ENCODE data around the gene MIDN. TPM values are rescaled to one million over a fixed set of nuclear protein-coding genes. Genes with fewer than 3 reads are reported as not detected.

MIDN gene
- total RNA-seq, 1 donor from 2014 or later, result 60.5 TPM

- intact Hi-C loops (cut with micrococcal nuclease), result no loop called here
- Histone ChIP-seq H3K4me1 (peaks cover 5% of the 10 kb centered on the region), H3K27ac (replicated peaks) (no peak overlapping the region), H3K9me3 (replicated peaks) (no peaks in the 10 kb centered on the region), H3K27me3 (ENCODE audit: low read depth) (peaks cover 57% of the 10 kb centered on the region), H3K4me3 (no peak overlapping the region), H3K36me3 (no peaks in the 10 kb centered on the region)
- TF ChIP-seq, protein P1, sequence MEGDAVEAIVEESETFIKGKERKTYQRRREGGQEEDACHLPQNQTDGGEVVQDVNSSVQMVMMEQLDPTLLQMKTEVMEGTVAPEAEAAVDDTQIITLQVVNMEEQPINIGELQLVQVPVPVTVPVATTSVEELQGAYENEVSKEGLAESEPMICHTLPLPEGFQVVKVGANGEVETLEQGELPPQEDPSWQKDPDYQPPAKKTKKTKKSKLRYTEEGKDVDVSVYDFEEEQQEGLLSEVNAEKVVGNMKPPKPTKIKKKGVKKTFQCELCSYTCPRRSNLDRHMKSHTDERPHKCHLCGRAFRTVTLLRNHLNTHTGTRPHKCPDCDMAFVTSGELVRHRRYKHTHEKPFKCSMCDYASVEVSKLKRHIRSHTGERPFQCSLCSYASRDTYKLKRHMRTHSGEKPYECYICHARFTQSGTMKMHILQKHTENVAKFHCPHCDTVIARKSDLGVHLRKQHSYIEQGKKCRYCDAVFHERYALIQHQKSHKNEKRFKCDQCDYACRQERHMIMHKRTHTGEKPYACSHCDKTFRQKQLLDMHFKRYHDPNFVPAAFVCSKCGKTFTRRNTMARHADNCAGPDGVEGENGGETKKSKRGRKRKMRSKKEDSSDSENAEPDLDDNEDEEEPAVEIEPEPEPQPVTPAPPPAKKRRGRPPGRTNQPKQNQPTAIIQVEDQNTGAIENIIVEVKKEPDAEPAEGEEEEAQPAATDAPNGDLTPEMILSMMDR (IDR thresholded peaks at IDR 0.05; ENCODE audit: borderline replicate concordance), result no peak
- DNase-seq, result no peak
These were observed 48.3 kb downstream of the MIDN start for GRCh38 chr19:1296575-1297271.

DNA sequence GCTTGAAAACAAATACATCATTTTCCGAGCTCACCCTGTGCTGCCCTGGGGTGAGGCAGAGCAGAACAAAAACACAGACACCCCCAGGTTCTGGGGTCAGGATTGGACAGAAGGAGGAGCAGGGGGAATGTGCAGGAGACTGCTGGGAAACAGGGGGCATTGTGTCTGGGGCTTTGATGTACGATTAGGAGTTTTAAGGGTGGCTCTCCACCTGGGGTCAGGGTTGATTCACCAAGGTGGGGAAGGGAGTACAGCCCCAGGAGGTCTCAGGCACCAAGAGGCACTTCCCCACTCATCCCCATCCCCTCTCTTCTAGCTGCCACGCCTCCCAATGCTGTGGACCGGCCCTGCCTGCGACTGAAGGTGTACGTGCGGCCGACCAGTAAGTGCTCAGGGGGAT is 49.9 kb downstream of the MIDN start:
- H3K9me3 ChIP-seq (replicated peaks), result no peaks in the 10 kb centered on the region
- peaks cover 42% of the 10 kb centered on the region for H3K27me3 ChIP-seq (ENCODE audit: low read depth)
- H3K4me3 ChIP-seq, result no peak overlapping the region
- H3K4me1 ChIP-seq, result peaks cover 5% of the 10 kb centered on the region
- no peak for DNase-seq
- no peaks in the 10 kb centered on the region for H3K36me3 ChIP-seq
- intact Hi-C loops (cut with micrococcal nuclease), result no loop called here
- no peak overlapping the region for H3K27ac ChIP-seq (replicated peaks)
- TF ChIP-seq, protein P1 (IDR thresholded peaks at IDR 0.05; ENCODE audit: borderline replicate concordance), result no peak

GRCh38 chr19:1299801-1300200 is 51.4 kb downstream of the MIDN start:
- Histone ChIP-seq H3K4me3 (no peak overlapping the region), H3K27me3 (ENCODE audit: low read depth) (peaks cover 27% of the 10 kb centered on the region), H3K36me3 (no peaks in the 10 kb centered on the region), H3K9me3 (replicated peaks) (no peaks in the 10 kb centered on the region), H3K27ac (replicated peaks) (no peak overlapping the region), H3K4me1 (peaks cover 5% of the 10 kb centered on the region)
- DNase-seq, result no peak
- intact Hi-C loops (cut with micrococcal nuclease), result no loop called here
- TF ChIP-seq, protein P1 (IDR thresholded peaks at IDR 0.05; ENCODE audit: borderline replicate concordance), result no peak

DNA sequence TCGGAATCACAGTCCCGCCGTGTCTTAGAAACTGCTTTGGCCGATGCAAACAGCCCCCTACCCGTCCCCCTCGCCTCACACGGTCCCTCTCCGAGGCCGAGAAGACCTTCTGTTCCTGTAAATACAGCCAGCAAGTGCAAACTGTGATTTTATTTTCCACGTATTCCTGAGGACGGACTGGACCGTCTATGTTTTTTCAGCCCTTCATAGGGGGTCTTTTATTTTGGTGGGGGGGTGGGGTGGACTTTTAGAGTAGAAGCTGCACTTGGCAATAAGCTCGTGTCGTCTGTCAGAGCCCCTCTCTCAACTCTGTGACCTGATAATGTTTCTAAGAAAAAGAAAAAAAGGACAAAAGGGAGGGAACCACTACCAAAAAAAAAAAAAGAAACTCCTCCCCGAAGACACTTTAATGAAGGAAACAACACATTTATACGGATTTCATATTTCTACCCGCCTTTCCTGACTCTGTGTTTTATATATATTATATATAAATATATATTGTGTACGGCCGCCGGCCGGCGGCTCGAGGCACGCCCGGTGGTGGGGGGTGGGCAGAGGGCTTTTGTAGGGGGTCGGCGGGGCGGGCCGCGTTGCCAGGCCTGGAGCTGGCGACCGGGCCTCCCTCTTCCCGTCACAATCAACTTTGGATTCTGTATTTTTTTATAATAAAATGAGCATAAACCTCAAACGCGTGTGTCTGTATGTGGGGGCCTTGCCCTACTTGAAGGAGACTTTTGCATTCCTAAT is 52.5 kb downstream of the MIDN start:
- Histone ChIP-seq H3K36me3 (no peaks in the 10 kb centered on the region), H3K27me3 (ENCODE audit: low read depth) (peaks cover 15% of the 10 kb centered on the region), H3K4me1 (no peaks in the 10 kb centered on the region), H3K27ac (replicated peaks) (no peak overlapping the region), H3K4me3 (no peak overlapping the region), H3K9me3 (replicated peaks) (no peaks in the 10 kb centered on the region)
- no peak for DNase-seq
- TF ChIP-seq, protein P1 (IDR thresholded peaks at IDR 0.05; ENCODE audit: borderline replicate concordance), result no peak
- intact Hi-C loops (cut with micrococcal nuclease), result no loop called here

GRCh38 chr19:1302533-1303239 is 54.3 kb downstream of the MIDN start:
- Histone ChIP-seq H3K4me3 (no peak overlapping the region), H3K9me3 (replicated peaks) (no peaks in the 10 kb centered on the region), H3K27ac (replicated peaks) (no peak overlapping the region), H3K27me3 (ENCODE audit: low read depth) (peaks cover 6% of the 10 kb centered on the region), H3K36me3 (no peaks in the 10 kb centered on the region), H3K4me1 (no peaks in the 10 kb centered on the region)
- no peak for DNase-seq
- intact Hi-C loops (cut with micrococcal nuclease), result no loop called here
- TF ChIP-seq, protein P1 (IDR thresholded peaks at IDR 0.05; ENCODE audit: borderline replicate concordance), result no peak
